Activated T-helper 1 cell treated with anti-CD3 and anti-CD28 coated beads, Interleukin-12 subunit alpha, Interleukin-12 subunit beta, Interleukin-2, Interleukin-4 antibody, amounts not matched to agents 30 ng/mL and 10 ng/mL and 1 ng/mL, durations not matched to agents 14 hours and 24 hours and 36 hours (primary cell): ENCODE data around the gene PARPBP. TPM values are rescaled to one million over a fixed set of nuclear protein-coding genes. Genes with fewer than 3 reads are reported as not detected.

Source experiments
- DNase-seq: peaks from one replicate; pipeline ENCODE4 v3.0.0; 2021; ENCODE audit warnings: low spot score
- H3K27ac Mint-ChIP-seq: one replicate; pipeline ENCODE4 v1.8.0; 2021; ENCODE audit warnings: mild to moderate bottlenecking, mixed read lengths
- H3K27me3 Mint-ChIP-seq: one replicate; pipeline ENCODE4 v1.8.0; 2022; ENCODE audit warnings: mild to moderate bottlenecking, moderate library complexity, mixed read lengths; ENCODE audit not compliant: insufficient read depth
- H3K36me3 Mint-ChIP-seq: one replicate; pipeline ENCODE4 v1.8.0; 2021; ENCODE audit warnings: low read depth, mixed read lengths
- H3K4me1 Mint-ChIP-seq: one replicate; pipeline ENCODE4 v1.8.0; 2021; ENCODE audit warnings: low read depth, mixed read lengths
- H3K4me3 Mint-ChIP-seq: one replicate; pipeline ENCODE4 v1.8.0; 2021; ENCODE audit warnings: mild to moderate bottlenecking, moderate library complexity, mixed read lengths
- H3K9me3 Mint-ChIP-seq: one replicate; pipeline ENCODE4 v1.8.0; 2021; ENCODE audit warnings: mixed read lengths
- intact Hi-C: fragments of 100-400 bp; cut with micrococcal nuclease; formaldehyde crosslinking; loops from one replicate; pipeline ENCODE4 v1.15.1; 2024
- total RNA-seq: library from RNA; stranded (reverse); gene quantifications from 2 replicates; pipeline ENCODE4 v1.2.3, GENCODE V29; 2022

PARPBP gene
- total RNA-seq, 1 donor from 2014 or later, result 23.5 TPM

GRCh38 chr12:102169922-102170621, 50.1 kb downstream of the PARPBP start:
- Mint-ChIP-seq H3K4me1 (peaks cover 29% of the 10 kb centered on the region), H3K27me3 (no peaks in the 10 kb centered on the region), H3K36me3 (peaks cover 28% of the 10 kb centered on the region), H3K4me3 (no peak overlapping the region), H3K27ac (no peak overlapping the region), H3K9me3 (no peaks in the 10 kb centered on the region)
- no peak for DNase-seq
- intact Hi-C loops, result loop anchor here (1.0 to 5.0 kb wide), 6 partner anchors 49 to 599 kb away; partner anchors contain the start of genes NUP37, PARPBP and WASHC3

- peaks cover 26% of the 10 kb centered on the region for H3K36me3 Mint-ChIP-seq
- H3K4me1 Mint-ChIP-seq, result peaks cover 29% of the 10 kb centered on the region
- DNase-seq, result no peak
- peak overlapping the region; percentile 9 for H3K27ac Mint-ChIP-seq
- no peak overlapping the region for H3K4me3 Mint-ChIP-seq
- H3K27me3 Mint-ChIP-seq, result no peaks in the 10 kb centered on the region
- H3K9me3 Mint-ChIP-seq, result no peaks in the 10 kb centered on the region
- intact Hi-C loops, result no loop called here
Measured at GRCh38 chr12:102171951-102172350, 52.0 kb downstream of the PARPBP start.

- no peaks in the 10 kb centered on the region for H3K9me3 Mint-ChIP-seq
- peaks cover 24% of the 10 kb centered on the region for H3K36me3 Mint-ChIP-seq
- H3K27ac Mint-ChIP-seq, result no peak overlapping the region
- H3K4me1 Mint-ChIP-seq, result peaks cover 24% of the 10 kb centered on the region
- DNase-seq, result no peak
- no peaks in the 10 kb centered on the region for H3K27me3 Mint-ChIP-seq
- intact Hi-C loops, result no loop called here
- no peak overlapping the region for H3K4me3 Mint-ChIP-seq
Measured at GRCh38 chr12:102172436-102172835, 52.5 kb downstream of the PARPBP start.

GRCh38 chr12:102174117-102174516, 54.1 kb downstream of the PARPBP start:
- no peak for DNase-seq

GRCh38 chr12:102174761-102175160, 54.8 kb downstream of the PARPBP start:
- no peak overlapping the region for H3K27ac Mint-ChIP-seq
- no peaks in the 10 kb centered on the region for H3K27me3 Mint-ChIP-seq
- H3K36me3 Mint-ChIP-seq, result peaks cover 21% of the 10 kb centered on the region
- no peak for DNase-seq
- H3K9me3 Mint-ChIP-seq, result no peaks in the 10 kb centered on the region
- intact Hi-C loops, result no loop called here
- peaks cover 4% of the 10 kb centered on the region for H3K4me1 Mint-ChIP-seq
- no peak overlapping the region for H3K4me3 Mint-ChIP-seq

More at GRCh38 chr12:102174117-102174516, 54.1 kb downstream of the PARPBP start:
- Mint-ChIP-seq H3K27me3 (no peaks in the 10 kb centered on the region), H3K36me3 (peaks cover 24% of the 10 kb centered on the region), H3K4me3 (no peak overlapping the region), H3K27ac (no peak overlapping the region), H3K9me3 (no peaks in the 10 kb centered on the region), H3K4me1 (peaks cover 10% of the 10 kb centered on the region)
- intact Hi-C loops, result no loop called here

- H3K27ac Mint-ChIP-seq, result no peak overlapping the region
- no peaks in the 10 kb centered on the region for H3K9me3 Mint-ChIP-seq
- intact Hi-C loops, result loop anchor here (2.0 kb wide), 1 partner anchor 14 kb away; the partner anchor contains the start of gene PMCH
- no peak overlapping the region for H3K4me3 Mint-ChIP-seq
- H3K4me1 Mint-ChIP-seq, result no peaks in the 10 kb centered on the region
- H3K27me3 Mint-ChIP-seq, result no peaks in the 10 kb centered on the region
- DNase-seq, result no peak
- H3K36me3 Mint-ChIP-seq, result peaks cover 19% of the 10 kb centered on the region
Measured at GRCh38 chr12:102182635-102183034, 62.7 kb downstream of the PARPBP start.

- no peak overlapping the region for H3K4me3 Mint-ChIP-seq
- H3K9me3 Mint-ChIP-seq, result no peaks in the 10 kb centered on the region
- no peaks in the 10 kb centered on the region for H3K27me3 Mint-ChIP-seq
- H3K4me1 Mint-ChIP-seq, result peaks cover 20% of the 10 kb centered on the region
- H3K36me3 Mint-ChIP-seq, result peaks cover 15% of the 10 kb centered on the region
- intact Hi-C loops, result loop anchor here (2.0 to 10.0 kb wide), 6 partner anchors 13 to 1309 kb away; partner anchors contain the start of gene CHPT1
- DNase-seq, result no peak
- no peak overlapping the region for H3K27ac Mint-ChIP-seq
Measured at GRCh38 chr12:102195826-102196225, 75.8 kb downstream of the PARPBP start.

GRCh38 chr12:102197789-102198188, 77.8 kb downstream of the PARPBP start, which contains the start of gene PMCH:
TSS of gene PMCH (minus strand) at chr12:102197833. CDS start at chr12:102197770, 63 bp downstream.
- Mint-ChIP-seq H3K36me3 (peaks cover 20% of the 10 kb centered on the region), H3K27ac (peak within 1 kb of the TSS; percentile 75), H3K27me3 (no peaks in the 10 kb centered on the region), H3K4me1 (peaks cover 20% of the 10 kb centered on the region), H3K9me3 (no peaks in the 10 kb centered on the region), H3K4me3 (peak within 1 kb of the TSS; percentile 2)
- no peak for DNase-seq
- intact Hi-C loops, result loop anchor here (1.0 to 10.0 kb wide), 14 partner anchors 15 to 1307 kb away; partner anchors contain the start of genes CHPT1, NUP37, PARPBP and WASHC3

- Mint-ChIP-seq H3K4me1 (peaks cover 15% of the 10 kb centered on the region), H3K36me3 (peaks cover 31% of the 10 kb centered on the region), H3K4me3 (no peak overlapping the region), H3K27ac (no peak overlapping the region), H3K9me3 (peaks cover 10% of the 10 kb centered on the region), H3K27me3 (no peaks in the 10 kb centered on the region)
- DNase-seq, result no peak
- intact Hi-C loops, result no loop called here
Measured at GRCh38 chr12:102201436-102202061, 81.6 kb downstream of the PARPBP start.

- H3K27ac Mint-ChIP-seq, result no peak overlapping the region
- H3K36me3 Mint-ChIP-seq, result peaks cover 34% of the 10 kb centered on the region
- H3K9me3 Mint-ChIP-seq, result peaks cover 13% of the 10 kb centered on the region
- DNase-seq, result no peak
- peaks cover 6% of the 10 kb centered on the region for H3K4me1 Mint-ChIP-seq
- no peaks in the 10 kb centered on the region for H3K27me3 Mint-ChIP-seq
- intact Hi-C loops, result no loop called here
- no peak overlapping the region for H3K4me3 Mint-ChIP-seq
Measured at GRCh38 chr12:102202556-102202955, 82.6 kb downstream of the PARPBP start.

- Mint-ChIP-seq H3K9me3 (peaks cover 25% of the 10 kb centered on the region), H3K36me3 (peaks cover 45% of the 10 kb centered on the region), H3K27ac (peak overlapping the region; percentile 4)
Measured at GRCh38 chr12:102204025-102204424, 84.0 kb downstream of the PARPBP start.

GRCh38 chr12:102215992-102216691, 96.2 kb downstream of the PARPBP start:
- no peak overlapping the region for H3K27ac Mint-ChIP-seq
- no peaks in the 10 kb centered on the region for H3K27me3 Mint-ChIP-seq
- intact Hi-C loops, result loop anchor here (2.0 kb wide), 1 partner anchor 17 kb away; no protein-coding TSS in a partner anchor
- H3K4me1 Mint-ChIP-seq, result no peaks in the 10 kb centered on the region
- no peak for DNase-seq
- no peak overlapping the region for H3K4me3 Mint-ChIP-seq
- no peaks in the 10 kb centered on the region for H3K36me3 Mint-ChIP-seq
- no peaks in the 10 kb centered on the region for H3K9me3 Mint-ChIP-seq

More at GRCh38 chr12:102204025-102204424, 84.0 kb downstream of the PARPBP start:
- intact Hi-C loops, result no loop called here
- Mint-ChIP-seq H3K27me3 (no peaks in the 10 kb centered on the region), H3K4me1 (no peaks in the 10 kb centered on the region), H3K4me3 (no peak overlapping the region)
- DNase-seq, result no peak
